C4-2B (cell line): ENCODE data around the gene CPN2.

Source experiments
- H3K27ac ChIP-seq: fragments of 450-650 bp; 2 replicates; pipeline ENCODE4 v1.5.1; 2017
- CTCF ChIP-seq: fragments of 450-650 bp; conservative IDR thresholded peaks from 2 replicates; pipeline ENCODE4 v1.5.1; 2017; ENCODE audit warnings: mild to moderate bottlenecking
- ZFX ChIP-seq: fragments of 450-650 bp; IDR thresholded peaks from 2 replicates; pipeline ENCODE4 v1.6.1; 2017

Gene CPN2

GRCh38 chr3:194395778-194396538 is 44.8 kb upstream of the CPN2 start:
- H3K27ac ChIP-seq: no peak overlapping the region
- no peak for TF ChIP-seq CTCF

- TF ChIP-seq CTCF (no peak), ZFX (no peak)
- H3K27ac ChIP-seq: no peak overlapping the region
Measured at GRCh38 chr3:194395212-194395611, 44.1 kb upstream of the CPN2 start.

- no peak overlapping the region for H3K27ac ChIP-seq
- TF ChIP-seq CTCF (no peak), ZFX (no peak)
Measured at GRCh38 chr3:194392576-194392975, 41.4 kb upstream of the CPN2 start.

GRCh38 chr3:194390835-194391234 is 39.7 kb upstream of the CPN2 start:
- no peak overlapping the region for H3K27ac ChIP-seq
- TF ChIP-seq ZFX (no peak), CTCF (no peak)

- no peak for TF ChIP-seq CTCF
- TF ChIP-seq ZFX: no peak
- H3K27ac ChIP-seq: no peak overlapping the region
Measured at GRCh38 chr3:194389269-194389668, 38.1 kb upstream of the CPN2 start.

GRCh38 chr3:194387926-194388418 is 36.8 kb upstream of the CPN2 start:
- no peak overlapping the region for H3K27ac ChIP-seq
- no peak for TF ChIP-seq ZFX
- TF ChIP-seq CTCF: no peak

GRCh38 chr3:194387276-194387675 is 36.1 kb upstream of the CPN2 start:
- no peak overlapping the region for H3K27ac ChIP-seq
- no peak for TF ChIP-seq ZFX
- TF ChIP-seq CTCF: no peak
